Ishikawa (cell line): ENCODE measurements around the gene MEX3C.

Experiments
- CEBPB ChIP-seq: IDR thresholded peaks from 2 replicates; pipeline ENCODE4 v1.6.1; 2012
- CREB1 ChIP-seq: IDR thresholded peaks from 2 replicates; pipeline ENCODE4 v1.6.1; 2012; ENCODE audit warnings: low read depth
- EGR1 ChIP-seq: IDR thresholded peaks from 2 replicates; pipeline ENCODE4 v1.6.1; 2012
- EP300 ChIP-seq: IDR thresholded peaks from 2 replicates; pipeline ENCODE4 v1.6.1; 2012; ENCODE audit warnings: borderline replicate concordance
- FOXM1 ChIP-seq: IDR thresholded peaks from 2 replicates; pipeline ENCODE4 v1.6.1; 2012; ENCODE audit warnings: low read depth, borderline replicate concordance
- MAX ChIP-seq: IDR thresholded peaks from 2 replicates; pipeline ENCODE4 v1.6.1; 2012
- NFIC ChIP-seq: IDR thresholded peaks from 2 replicates; pipeline ENCODE4 v1.6.1; 2012
- RAD21 ChIP-seq: IDR thresholded peaks from 2 replicates; pipeline ENCODE4 v1.6.1; 2012; ENCODE audit warnings: low read depth
- REST ChIP-seq: IDR thresholded peaks from 2 replicates; pipeline ENCODE4 v1.6.1; 2012; ENCODE audit warnings: low read depth, mild to moderate bottlenecking
- TAF1 ChIP-seq: IDR thresholded peaks from 2 replicates; pipeline ENCODE4 v1.6.1; 2012; ENCODE audit warnings: low read depth, mild to moderate bottlenecking
- TCF12 ChIP-seq: IDR thresholded peaks from 2 replicates; pipeline ENCODE4 v1.6.1; 2012; ENCODE audit warnings: low read depth
- TEAD4 ChIP-seq: IDR thresholded peaks from 2 replicates; pipeline ENCODE4 v1.6.1; 2012
- USF1 ChIP-seq: IDR thresholded peaks from 2 replicates; pipeline ENCODE4 v1.6.1; 2012
- YY1 ChIP-seq: IDR thresholded peaks from 2 replicates; pipeline ENCODE4 v1.6.1; 2012; ENCODE audit warnings: low read depth
- ZBTB7A ChIP-seq: IDR thresholded peaks from 2 replicates; pipeline ENCODE4 v1.6.1; 2012; ENCODE audit warnings: low read depth

MEX3C gene

GRCh38 chr18:51197661-51198424 lies at the start of gene MEX3C:
Gene MEX3C (minus strand): TSS chr18:51197681. CDS start chr18:51197320, 361 bp downstream.
- TF ChIP-seq CEBPB (0 out of 2 replicates have a peak, but pooled peaks have one; percentile 13), TAF1 (peak; percentile 38), CREB1 (peak; percentile 83), USF1 (0 out of 2 replicates have a peak, but pooled peaks have one; percentile 1), RAD21 (no peak), TEAD4 (0 out of 2 replicates have a peak, but pooled peaks have one; percentile 6), YY1 (no peak), NFIC (no peak), MAX (peak; percentile 88), EGR1 (peak; percentile 75), ZBTB7A (no peak), REST (no peak), TCF12 (peak; percentile 34; the same call in 1 of the 2 replicates), EP300 (no peak), FOXM1 (no peak)

GRCh38 chr18:51241226-51241625 lies 43.7 kb upstream of the MEX3C start:
- TF ChIP-seq TAF1: no peak
- TF ChIP-seq MAX: no peak
- no peak for TF ChIP-seq ZBTB7A
- no peak for TF ChIP-seq CREB1
- TF ChIP-seq USF1: no peak
- TF ChIP-seq RAD21: no peak
- no peak for TF ChIP-seq YY1

GRCh38 chr18:51236225-51236624 lies 38.7 kb upstream of the MEX3C start:
- TF ChIP-seq YY1 (no peak), TCF12 (no peak), USF1 (no peak), ZBTB7A (no peak), CEBPB (no peak), RAD21 (no peak)

- TF ChIP-seq EP300: no peak
- no peak for TF ChIP-seq CEBPB
- TF ChIP-seq YY1: no peak
These were observed 37.7 kb upstream of the MEX3C start for GRCh38 chr18:51235009-51235789.

GRCh38 chr18:51234117-51235008 lies 36.9 kb upstream of the MEX3C start:
- no peak for TF ChIP-seq REST
- no peak for TF ChIP-seq FOXM1
- no peak for TF ChIP-seq RAD21
- TF ChIP-seq USF1: no peak
- TF ChIP-seq NFIC: no peak
- TF ChIP-seq TCF12: no peak
- no peak for TF ChIP-seq TAF1
- TF ChIP-seq CREB1: no peak
- no peak for TF ChIP-seq CEBPB
- no peak for TF ChIP-seq TEAD4
- no peak for TF ChIP-seq ZBTB7A
